VCaP (cell line): ENCODE measurements around the gene AGRN.
"Not testable (repeated sequence)": the region's sequence is repeated elsewhere in the genome, so short reads cannot be mapped to it uniquely, and the experiment has no call there.

Experiments
- H3K27ac ChIP-seq: fragments of 450-650 bp; 2 replicates; pipeline ENCODE4 v1.5.1; 2017
- CTCF ChIP-seq: fragments of 450-650 bp; conservative IDR thresholded peaks from 2 replicates; pipeline ENCODE4 v1.5.1; 2017; ENCODE audit warnings: mild to moderate bottlenecking, moderate library complexity

The AGRN gene

GRCh38 chr1:1060281-1061000 is 40.5 kb downstream of the AGRN start:
- TF ChIP-seq CTCF = no peak
- H3K27ac ChIP-seq = no peak overlapping the region

- H3K27ac ChIP-seq = no peak overlapping the region
- no peak for TF ChIP-seq CTCF
Measured at GRCh38 chr1:1061682-1062345, 41.9 kb downstream of the AGRN start.

- no peak overlapping the region for H3K27ac ChIP-seq
- TF ChIP-seq CTCF = no peak
Measured at GRCh38 chr1:1062348-1063163, 42.6 kb downstream of the AGRN start.

- no peak for TF ChIP-seq CTCF
- peak overlapping the region; percentile 40; the same call in 1 of the 2 replicates for H3K27ac ChIP-seq
Measured at GRCh38 chr1:1063261-1063944, 43.5 kb downstream of the AGRN start.

- peak overlapping the region; percentile 40; the same call in 1 of the 2 replicates for H3K27ac ChIP-seq
- TF ChIP-seq CTCF = peak; percentile 98
Measured at GRCh38 chr1:1063945-1064831, 44.3 kb downstream of the AGRN start.

- no peak overlapping the region for H3K27ac ChIP-seq
- TF ChIP-seq CTCF = no peak
Measured at GRCh38 chr1:1065265-1065939, 45.5 kb downstream of the AGRN start.

- H3K27ac ChIP-seq = not testable (repeated sequence)
Measured at GRCh38 chr1:1065940-1066304, 46.0 kb downstream of the AGRN start.
